ENCODE measurements around the gene ZNF827.

ZNF827 gene

GRCh38 chr4:145885666-145886065 lies 53.0 kb downstream of the ZNF827 start:
- no peak for DNase-seq

DNA sequence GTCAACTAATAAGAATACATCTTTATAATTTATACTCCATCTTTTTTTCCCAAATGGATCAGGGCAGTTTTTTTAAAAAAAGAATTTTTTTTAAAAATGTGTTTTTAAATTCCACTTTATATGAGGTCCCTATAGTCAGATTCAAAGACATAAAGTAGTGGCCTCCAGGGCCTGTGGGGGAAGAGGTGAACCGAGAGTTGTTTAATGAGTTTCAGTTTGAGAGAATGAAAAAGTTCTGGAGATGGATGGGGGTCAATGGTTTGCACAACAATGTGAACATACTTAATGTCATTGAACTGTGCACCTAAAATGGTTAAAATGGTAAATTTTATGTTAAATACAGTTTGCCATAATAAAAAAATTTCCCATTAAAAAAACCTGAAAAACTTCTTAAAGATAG lies 53.8 kb downstream of the ZNF827 start:
- DNase-seq, result no peak

DNA sequence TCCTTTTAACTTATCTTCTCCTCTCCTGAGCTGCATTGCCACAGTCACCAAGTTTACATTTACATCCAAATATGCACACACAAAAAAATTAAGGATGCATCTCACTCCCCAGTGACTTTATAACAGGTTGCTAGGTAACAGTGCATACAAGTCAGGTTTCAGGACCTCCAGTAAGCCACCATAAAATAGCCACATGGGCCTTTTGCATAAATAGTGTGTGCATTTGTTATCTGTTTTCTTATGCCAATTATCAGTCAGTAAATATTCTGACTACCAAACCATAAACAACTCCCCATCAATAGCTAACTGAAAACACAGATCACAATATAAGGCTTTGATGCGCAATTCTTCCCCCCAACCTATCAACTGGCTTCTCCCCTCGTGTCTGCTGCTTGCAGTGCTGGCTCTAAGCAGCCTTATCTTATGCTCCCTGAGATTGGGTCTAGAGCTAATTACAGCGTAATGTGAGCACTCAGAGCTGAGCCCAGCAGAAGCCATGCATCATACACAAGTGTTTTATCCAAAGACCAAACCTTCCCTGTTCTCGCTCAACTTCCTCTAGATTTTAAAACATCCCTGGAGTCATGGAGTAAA lies 55.4 kb downstream of the ZNF827 start:
- DNase-seq, result no peak

GRCh38 chr4:145882604-145883003 lies 56.0 kb downstream of the ZNF827 start:
- DNase-seq, result no peak

GRCh38 chr4:145881989-145882388 lies 56.6 kb downstream of the ZNF827 start:
- DNase-seq, result no peak

GRCh38 chr4:145881576-145881975 lies 57.0 kb downstream of the ZNF827 start:
- no peak for DNase-seq

GRCh38 chr4:145880355-145880960 lies 58.2 kb downstream of the ZNF827 start:
- DNase-seq, result no peak

GRCh38 chr4:145879598-145879997 lies 59.0 kb downstream of the ZNF827 start:
- no peak for DNase-seq

- no peak for DNase-seq
Measured at GRCh38 chr4:145878501-145879435, 59.9 kb downstream of the ZNF827 start.

- no peak for DNase-seq
Measured at GRCh38 chr4:145876531-145877180, 62.0 kb downstream of the ZNF827 start.

GRCh38 chr4:145873901-145874300 lies 64.7 kb downstream of the ZNF827 start:
- no peak for DNase-seq

DNA sequence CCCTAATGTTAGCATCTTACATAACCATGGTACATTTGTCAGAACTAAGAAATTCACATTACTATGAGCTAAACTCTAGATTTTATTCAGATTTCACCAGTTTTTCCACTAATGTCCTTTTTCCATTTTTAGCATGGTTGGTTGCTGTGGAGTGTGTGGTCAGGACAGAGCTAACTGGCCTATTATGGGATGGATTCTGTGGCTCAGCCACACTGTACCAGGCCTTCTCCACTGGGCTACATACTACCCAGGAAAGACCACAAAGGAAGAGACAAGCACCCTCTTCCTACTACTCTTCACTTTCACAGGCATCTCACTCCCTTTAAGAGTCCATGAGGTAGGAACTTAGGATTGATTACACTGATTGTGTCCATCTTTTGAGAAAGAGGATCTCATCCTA lies 67.4 kb downstream of the ZNF827 start:
- DNase-seq, result no peak

DNA sequence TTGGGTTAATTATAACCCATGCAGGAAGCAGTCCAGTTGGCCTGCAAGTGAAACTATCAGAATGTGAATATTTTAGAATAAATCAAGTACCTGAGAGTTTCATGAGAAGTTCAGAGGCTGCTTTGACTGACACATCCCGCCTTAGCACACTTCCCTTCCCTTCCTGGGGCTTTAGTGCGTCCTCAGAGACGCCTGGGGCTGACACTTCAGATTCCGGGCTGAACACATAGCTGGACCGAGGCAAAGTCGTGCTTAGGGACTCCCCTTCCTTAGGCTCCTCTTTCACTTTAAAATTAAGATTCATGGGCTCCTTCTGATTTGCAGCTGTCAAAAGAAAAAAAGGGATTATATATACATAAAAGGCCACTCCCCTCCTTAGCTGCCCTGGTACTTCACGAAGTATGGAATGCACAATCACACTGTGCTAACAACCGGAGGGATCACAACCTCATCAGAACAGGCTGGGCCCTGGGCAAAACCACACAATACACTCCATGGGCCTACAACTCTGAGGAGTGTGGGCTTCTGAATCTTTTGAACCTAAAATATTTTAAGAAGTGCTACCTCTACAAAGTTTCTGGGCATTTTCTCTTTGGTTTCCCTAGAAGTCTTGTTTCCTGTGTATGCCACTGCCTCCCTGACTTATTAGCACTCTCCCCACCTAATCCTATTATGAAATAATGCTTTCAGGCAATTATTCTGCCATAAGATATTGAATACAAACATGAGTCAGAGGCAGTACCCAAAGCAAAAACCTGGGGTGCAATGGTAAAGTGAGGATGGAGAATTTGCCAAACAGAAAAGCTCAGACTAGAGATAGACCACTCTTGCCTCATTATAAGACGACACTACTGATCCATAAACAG lies 68.2 kb downstream of the ZNF827 start:
- DNase-seq, result no peak

DNA sequence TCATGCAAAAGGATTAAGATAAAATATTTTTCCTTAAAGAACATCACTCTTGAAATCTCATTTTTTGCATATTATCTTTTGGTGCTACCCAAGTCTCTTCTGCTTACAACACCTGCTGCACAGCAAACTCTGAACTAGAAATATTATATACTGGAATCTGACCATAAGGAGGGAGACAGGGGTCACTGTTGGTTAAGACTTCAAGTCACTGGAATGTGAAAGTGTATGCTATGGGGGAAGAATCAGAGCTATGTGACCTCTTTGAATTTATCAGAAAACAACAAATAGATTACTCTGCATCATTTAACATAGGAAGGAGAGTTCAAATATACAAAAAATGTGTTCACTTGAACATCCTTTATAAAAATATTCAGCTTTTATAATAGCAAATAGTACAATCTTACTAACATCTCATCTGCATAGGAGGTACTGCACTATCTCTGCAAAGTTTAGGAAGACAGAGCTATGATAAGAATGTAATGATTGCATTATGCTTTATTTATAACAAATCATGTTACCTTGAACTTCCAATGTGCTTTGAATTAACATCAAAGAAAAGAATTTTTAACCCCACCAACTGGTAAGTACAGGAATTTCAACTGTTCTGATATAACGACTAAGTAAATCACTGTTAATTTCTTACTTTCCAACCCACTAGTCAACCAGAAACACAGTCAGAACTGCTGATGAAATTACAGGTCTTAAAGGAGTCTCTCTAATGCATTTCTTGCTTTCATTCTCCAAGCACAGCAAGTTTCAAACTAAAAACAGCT lies 69.8 kb downstream of the ZNF827 start:
- no peak for DNase-seq

DNA sequence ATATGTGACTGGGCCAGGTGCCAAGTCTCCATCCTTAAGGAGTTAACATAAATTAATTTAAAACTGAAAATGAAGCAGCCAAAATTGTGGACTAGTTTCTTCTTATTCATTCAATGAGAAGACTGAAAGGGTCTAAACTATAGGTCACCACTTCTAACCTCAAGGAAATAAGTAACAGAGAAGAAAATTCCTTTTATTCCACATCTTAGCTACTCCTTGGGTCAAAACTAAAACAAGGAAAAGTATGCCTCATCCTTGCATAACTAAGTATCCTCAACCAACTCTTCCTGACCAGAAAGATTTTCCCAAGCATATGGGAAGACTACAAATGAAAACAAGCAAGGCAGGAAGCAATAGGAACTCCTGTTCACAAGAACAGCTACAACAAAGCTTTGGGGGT lies 71.2 kb downstream of the ZNF827 start:
- no peak for DNase-seq

DNA sequence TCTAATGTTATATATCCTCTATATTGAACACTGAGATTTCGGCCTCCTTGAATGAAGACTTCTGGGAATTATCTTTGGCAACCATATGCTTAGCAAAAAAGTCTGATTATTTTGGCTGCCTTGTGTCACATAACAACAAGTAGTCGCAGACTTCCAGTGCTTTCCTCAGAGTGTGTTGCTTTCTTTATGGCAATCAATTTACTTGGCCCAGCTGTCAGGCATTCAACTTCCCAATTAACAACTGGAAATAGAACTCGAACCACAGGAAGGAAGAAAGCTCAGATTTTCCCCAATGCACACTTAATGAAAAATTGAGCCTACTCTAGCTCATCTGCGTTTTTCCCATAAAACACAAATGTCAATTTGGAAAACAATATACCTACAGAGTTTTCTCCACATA lies 71.6 kb downstream of the ZNF827 start:
- DNase-seq, result no peak

DNA sequence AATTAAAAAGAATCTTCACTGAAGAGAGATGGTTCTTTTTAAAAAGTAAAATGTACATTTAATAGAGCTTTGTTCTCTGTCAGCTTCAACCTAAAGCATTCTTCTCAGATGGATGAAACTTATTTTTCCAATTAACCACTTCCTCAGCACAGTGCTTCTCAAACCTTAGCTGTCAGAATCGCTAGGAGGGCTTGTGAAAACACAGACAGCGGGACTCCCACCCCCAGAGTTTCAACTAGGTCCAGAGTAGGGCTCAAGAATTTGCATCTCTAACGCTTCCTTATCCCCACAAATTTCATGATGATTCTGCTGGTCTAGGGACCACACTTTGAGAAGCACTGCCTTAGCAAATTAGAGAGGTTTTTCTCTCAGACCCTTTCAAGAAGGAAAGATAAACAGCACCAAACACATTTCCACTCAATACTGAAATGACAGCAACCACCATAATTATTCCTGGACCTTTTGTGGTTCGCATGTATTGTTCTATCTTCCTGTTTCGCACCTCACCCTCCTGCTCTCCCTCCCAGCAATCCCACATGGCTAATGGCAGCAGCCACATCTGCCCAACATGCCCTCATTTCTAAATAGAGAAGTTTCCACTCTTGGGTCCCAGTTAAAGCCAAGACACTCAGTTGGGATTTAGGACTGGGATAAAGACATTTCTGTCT lies 73.2 kb downstream of the ZNF827 start:
- no peak for DNase-seq

- DNase-seq, result no peak
Measured at GRCh38 chr4:145863191-145863590, 75.4 kb downstream of the ZNF827 start.

DNA sequence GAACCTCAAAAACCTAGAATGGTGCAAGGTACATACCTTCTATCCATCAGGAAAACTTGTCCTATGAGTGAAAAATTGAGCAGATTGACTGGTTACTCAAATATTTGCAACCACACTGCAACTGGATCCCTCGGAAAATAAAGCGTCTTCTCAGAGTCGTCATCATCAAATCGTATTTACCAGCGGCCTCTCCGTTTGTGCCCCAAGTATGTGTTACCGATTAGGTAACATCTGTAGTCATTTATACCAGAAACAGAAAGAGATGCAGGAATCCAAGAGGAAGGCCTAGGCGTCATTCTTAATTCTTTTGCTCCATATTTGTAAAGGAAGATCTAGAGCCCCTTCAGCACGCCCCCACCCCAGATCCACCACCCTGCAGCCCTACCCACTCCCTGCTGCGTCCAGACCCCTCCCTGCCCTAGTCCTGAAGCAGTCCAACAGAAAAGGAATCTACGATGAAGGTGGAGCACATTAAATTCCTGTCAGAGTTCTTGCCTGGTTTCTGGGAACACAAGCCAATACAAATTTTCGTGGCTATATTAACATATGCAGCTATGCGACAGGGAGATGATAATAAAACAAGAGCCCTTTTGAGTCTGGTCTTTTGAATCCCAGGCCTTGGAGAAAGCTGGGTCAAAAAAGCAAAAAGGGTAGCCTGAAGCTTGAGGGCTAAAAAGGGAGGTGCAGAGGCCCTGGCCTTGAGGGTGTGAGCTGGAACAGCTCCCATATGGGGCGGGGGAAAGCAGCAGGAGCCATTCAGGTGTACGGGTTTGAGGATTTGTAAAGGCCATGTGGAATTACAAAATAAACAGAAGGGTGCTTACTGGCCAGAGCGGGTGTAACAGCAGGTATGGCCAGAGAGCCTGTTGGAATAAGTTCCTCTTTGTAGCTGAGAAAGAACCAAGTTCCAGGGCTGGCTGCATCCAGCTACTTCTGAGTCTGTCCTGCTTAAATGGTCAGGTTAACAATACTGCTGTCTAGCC lies 77.0 kb downstream of the ZNF827 start:
- DNase-seq, result no peak

- DNase-seq, result no peak
Measured at GRCh38 chr4:145860897-145861296, 77.7 kb downstream of the ZNF827 start.
